Fibroblast of the aortic adventitia (primary cell): Measurements from ENCODE around the gene DENND4C. TPM values are rescaled to one million over a fixed set of nuclear protein-coding genes. Genes with fewer than 3 reads are reported as not detected.

Experiments used
- DNase-seq: peaks from one replicate; pipeline ENCODE4 v3.0.0-alpha.2; 2010; ENCODE audit warnings: low read depth
- H3K4me3 ChIP-seq: 2 replicates; pipeline ENCODE4 v1.5.1; 2011; ENCODE audit warnings: low read depth, mild to moderate bottlenecking, control low read depth, low read length, moderate library complexity
- total RNA-seq: library from RNA; depleted of rRNA; stranded (reverse); fragments of >200 nt; gene quantifications from 2 replicates; pipeline ENCODE4 v1.2.3, GENCODE V29; 2012; ENCODE audit warnings: low replicate concordance
- TF ChIP-seq, protein P1 (sequence below): IDR thresholded peaks from 2 replicates; pipeline ENCODE4 v1.5.1; 2011; ENCODE audit warnings: mild to moderate bottlenecking, low read length, control low read depth, inconsistent platforms; ENCODE audit not compliant: insufficient read depth

Gene DENND4C
- total RNA-seq, 1 donor = 67.5 TPM

- peak; percentile 17 for DNase-seq
- H3K4me3 ChIP-seq = no peak overlapping the region
- TF ChIP-seq, protein P1, sequence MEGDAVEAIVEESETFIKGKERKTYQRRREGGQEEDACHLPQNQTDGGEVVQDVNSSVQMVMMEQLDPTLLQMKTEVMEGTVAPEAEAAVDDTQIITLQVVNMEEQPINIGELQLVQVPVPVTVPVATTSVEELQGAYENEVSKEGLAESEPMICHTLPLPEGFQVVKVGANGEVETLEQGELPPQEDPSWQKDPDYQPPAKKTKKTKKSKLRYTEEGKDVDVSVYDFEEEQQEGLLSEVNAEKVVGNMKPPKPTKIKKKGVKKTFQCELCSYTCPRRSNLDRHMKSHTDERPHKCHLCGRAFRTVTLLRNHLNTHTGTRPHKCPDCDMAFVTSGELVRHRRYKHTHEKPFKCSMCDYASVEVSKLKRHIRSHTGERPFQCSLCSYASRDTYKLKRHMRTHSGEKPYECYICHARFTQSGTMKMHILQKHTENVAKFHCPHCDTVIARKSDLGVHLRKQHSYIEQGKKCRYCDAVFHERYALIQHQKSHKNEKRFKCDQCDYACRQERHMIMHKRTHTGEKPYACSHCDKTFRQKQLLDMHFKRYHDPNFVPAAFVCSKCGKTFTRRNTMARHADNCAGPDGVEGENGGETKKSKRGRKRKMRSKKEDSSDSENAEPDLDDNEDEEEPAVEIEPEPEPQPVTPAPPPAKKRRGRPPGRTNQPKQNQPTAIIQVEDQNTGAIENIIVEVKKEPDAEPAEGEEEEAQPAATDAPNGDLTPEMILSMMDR = no peak
These were observed 90.0 kb downstream of the DENND4C start for GRCh38 chr9:19320495-19320894.

- TF ChIP-seq, protein P1 = no peak
- H3K4me3 ChIP-seq = no peak overlapping the region
- no peak for DNase-seq
These were observed 101.4 kb downstream of the DENND4C start for GRCh38 chr9:19331877-19332276.

GRCh38 chr9:19336166-19336565, 105.7 kb downstream of the DENND4C start:
- H3K4me3 ChIP-seq = no peak overlapping the region
- TF ChIP-seq, protein P1 = no peak
- no peak for DNase-seq

DNA sequence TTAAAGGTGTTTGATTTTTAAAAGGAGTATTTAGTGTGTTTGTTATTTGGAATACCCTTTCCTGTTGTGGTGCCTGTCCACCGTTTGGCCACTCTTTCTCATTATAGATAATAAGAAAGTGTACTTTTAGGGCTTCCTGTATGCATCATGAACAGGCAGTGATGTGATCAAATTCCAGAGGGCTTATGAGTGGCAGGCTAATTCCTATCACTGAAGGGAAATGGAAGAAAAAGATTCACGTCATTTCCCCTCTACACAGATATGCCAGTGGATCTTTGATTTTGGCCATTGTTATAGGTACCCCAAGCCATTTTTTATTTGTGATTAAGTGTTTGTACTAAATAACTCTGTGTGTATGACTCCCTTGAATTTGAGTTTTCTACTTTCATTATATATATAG, 112.5 kb downstream of the DENND4C start:
- DNase-seq = no peak
- H3K4me3 ChIP-seq = no peak overlapping the region
- TF ChIP-seq, protein P1 = no peak

GRCh38 chr9:19358701-19359100, 128.2 kb downstream of the DENND4C start:
- DNase-seq = no peak
- H3K4me3 ChIP-seq = no peak overlapping the region
- TF ChIP-seq, protein P1 = no peak

GRCh38 chr9:19369107-19369506, 138.6 kb downstream of the DENND4C start:
- TF ChIP-seq, protein P1 = no peak
- DNase-seq = no peak

DNA sequence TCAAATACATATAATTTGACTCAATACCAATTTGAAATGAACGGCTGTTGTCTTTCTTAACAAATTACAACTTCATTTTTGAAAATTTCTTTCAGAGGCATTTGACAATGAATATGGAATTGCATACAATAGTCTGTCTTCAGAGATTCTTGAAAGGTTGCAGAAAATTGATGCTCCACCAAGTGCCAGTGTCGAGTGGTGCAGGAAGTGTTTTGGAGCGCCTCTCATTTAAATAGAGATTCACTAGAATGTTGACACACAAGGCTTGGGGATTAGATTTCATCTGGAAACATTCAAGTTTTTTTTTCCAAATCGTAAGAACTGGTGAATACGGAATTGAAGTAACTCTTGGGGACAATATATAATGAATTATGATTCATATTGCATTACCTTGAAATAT, 141.4 kb downstream of the DENND4C start:
- no peak overlapping the region for H3K4me3 ChIP-seq
- TF ChIP-seq, protein P1 = no peak
- no peak for DNase-seq

More at GRCh38 chr9:19369107-19369506, 138.6 kb downstream of the DENND4C start:
- H3K4me3 ChIP-seq = no peak overlapping the region
